ENCODE measurements around the gene KDM4B. TPM values are rescaled to one million over a fixed set of nuclear protein-coding genes. Genes with fewer than 3 reads are reported as not detected.
A peak's percentile ranks its signal among the peaks of the same experiment; 100 is the strongest.
"Not testable (repeated sequence)": the region's sequence is repeated elsewhere in the genome, so short reads cannot be mapped to it uniquely, and the experiment has no call there.

KDM4B gene
- total and polyA plus RNA-seq, 9 of the 15 experiments (the other 6 are each of a cell fraction or from before 2014, with no cell fraction given), result 0.21 to 29.9 (median 7.3) TPM

DNA sequence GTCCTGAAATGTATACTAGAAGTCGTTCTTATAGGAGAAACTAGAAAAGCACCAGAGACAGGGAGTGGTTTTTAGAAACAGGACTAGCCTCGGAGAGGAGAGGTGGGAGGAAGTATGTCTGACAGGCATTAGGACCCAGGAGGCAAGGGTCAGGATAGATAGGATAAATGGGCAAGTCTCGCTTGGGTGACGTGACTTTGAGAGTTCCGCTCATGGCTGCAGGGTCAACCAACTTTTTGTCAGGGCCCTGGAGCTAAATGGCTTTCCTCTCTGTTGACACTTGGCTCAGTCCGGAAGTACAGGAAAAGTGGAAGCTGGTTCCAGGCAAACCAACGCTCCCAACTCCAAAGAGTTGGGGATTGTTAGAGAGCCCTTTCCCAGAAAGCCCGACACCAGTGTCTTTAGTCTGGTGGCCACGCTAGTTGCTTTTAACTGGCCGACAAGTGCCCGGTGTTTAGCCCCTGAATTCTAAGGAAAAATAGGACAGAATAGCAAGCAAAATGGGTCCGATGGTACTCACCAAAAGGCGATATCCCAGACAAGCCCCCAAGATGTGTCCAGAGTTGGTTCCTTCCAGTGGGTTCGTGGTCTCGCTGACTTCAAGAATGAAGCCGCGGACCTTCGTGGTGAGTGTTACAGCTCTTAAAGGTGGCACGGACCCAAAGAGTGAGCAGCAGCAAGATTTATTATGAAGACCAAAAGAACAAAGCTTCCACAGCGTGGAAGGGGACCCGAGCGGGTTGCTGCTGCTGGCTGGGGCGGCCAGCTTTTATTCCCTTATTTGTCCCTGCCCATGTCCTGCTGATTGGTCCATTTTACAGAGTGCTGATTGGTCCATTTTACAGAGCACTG lies 196.2 kb downstream of the KDM4B start:
- in situ Hi-C loops (cut with MboI); H3K9me3 ChIP-seq (replicated peaks; ENCODE audit: control insufficient read depth, insufficient read depth, low read depth, low read length); H3K27me3 ChIP-seq (ENCODE audit: control insufficient read depth in 2 of 2, insufficient read depth in 2 of 2, low read length in 2 of 2); intact Hi-C loops (cut with micrococcal nuclease); H3K4me1 ChIP-seq (replicated peaks in 1 of 2; ENCODE audit: control insufficient read depth in 2 of 2, insufficient read depth in 2 of 2, low read length in 2 of 2); H3K36me3 ChIP-seq (ENCODE audit: control insufficient read depth, insufficient read depth, low read length); H3K9me1 ChIP-seq (ENCODE audit: control insufficient read depth, insufficient read depth, low read length); CTCF ChIA-PET (ENCODE audit: low intra/inter-chr PET ratio); H4K20me1 ChIP-seq (replicated peaks; ENCODE audit: control insufficient read depth, insufficient read depth, low read length): not testable (repeated sequence)
- FAIRE-seq (peak; percentile 75), ATAC-seq (peak; percentile 66), DNase-seq (ENCODE audit: extremely low read depth in 1 of 4, low spot score in 3 of 4) (peak in 1 of 4 experiments; percentile 76)
- POLR2A ChIA-PET, result interaction anchor here (0.6 to 1.7 kb wide), 14 partner anchors 9 to 458 kb away, joined by 3 to 8 read pairs (median 3); partner anchors contain the start of gene SAFB
- Histone ChIP-seq H2AFZ (ENCODE audit: low read depth, low read length) (peak overlapping the region; percentile 79), H3K79me2 (ENCODE audit: control insufficient read depth, insufficient read depth, low read length) (peaks cover 29% of the 10 kb centered on the region), H3K4me2 (ENCODE audit: insufficient read depth, low read length) (peak overlapping the region; percentile 80), H3K9ac (ENCODE audit: insufficient read depth in 1 of 2, low read depth in 2 of 2, low read length in 2 of 2) (peak overlapping the region; percentile 78 to 81; a peak in 3 of 4 replicates), H3K4me3 (peak overlapping the region; percentile 54), H3K27ac (ENCODE audit: extremely low read depth, low read depth, low read length) (peak overlapping the region; percentile 86)
- TSS peak; percentile 97 for BruUV-seq (replicated peaks)
- 23% methylated on average over 23 of the region's 23 CpGs for WGBS (ENCODE audit: insufficient coverage, low coverage, missing lambda C conversion rate)
- TF ChIP-seq MBD2 (IDR thresholded peaks at IDR 0.05; ENCODE audit: borderline replicate concordance, low read depth) (0 out of 2 replicates have a peak, but pooled peaks have one; percentile 38), ZNF316 (IDR thresholded peaks at IDR 0.05) (peak; percentile 82), NFIC (IDR thresholded peaks at IDR 0.05) (peak; percentile 30; the same call in 1 of the 2 replicates), THRAP3 (IDR thresholded peaks at IDR 0.05; ENCODE audit: borderline replicate concordance) (0 out of 2 replicates have a peak, but pooled peaks have one; percentile 16), POLR2H (tag; IDR thresholded peaks at IDR 0.05; ENCODE audit: low read depth) (peak; percentile 91), NRF1 (conservative IDR thresholded peaks at IDR 0.05 in 1 of 2, IDR thresholded peaks at IDR 0.05 in 1 of 2) (0 out of 4 replicates have a peak, but pooled peaks of 1 of the 2 experiments have one; percentile 25), CREM (IDR thresholded peaks at IDR 0.05; ENCODE audit: low read depth) (peak; percentile 82), C11orf30 (IDR thresholded peaks at IDR 0.05; ENCODE audit: low read depth) (peak; percentile 71; the same call in 1 of the 2 replicates), HNRNPLL (IDR thresholded peaks at IDR 0.05; ENCODE audit: low read depth, low read length, poor library complexity, severe bottlenecking) (peak; percentile 20), L3MBTL2 (IDR thresholded peaks at IDR 0.05) (0 out of 2 replicates have a peak, but pooled peaks have one; percentile 3), RBFOX2 (IDR thresholded peaks at IDR 0.05; ENCODE audit: low read depth, low read length) (peak; percentile 71), POLR2A (conservative IDR thresholded peaks at IDR 0.05) (peak; percentile 97), SUPT5H (IDR thresholded peaks at IDR 0.05) (peak; percentile 93), POLR2B (IDR thresholded peaks at IDR 0.05; ENCODE audit: low read depth, partially characterized antibody) (peak; percentile 89), ZNF589 (CRISPR knock-in tag; IDR thresholded peaks at IDR 0.05; ENCODE audit: low read depth) (peak; percentile 47; the same call in 1 of the 2 replicates), NFE2 (IDR thresholded peaks at IDR 0.05; ENCODE audit: low read depth) (0 out of 2 replicates have a peak, but pooled peaks have one; percentile 14), POLR2G (IDR thresholded peaks at IDR 0.05; ENCODE audit: low read depth, low read length) (peak; percentile 71), TBL1XR1 (IDR thresholded peaks at IDR 0.05; ENCODE audit: low read length in 2 of 2) (0 out of 4 replicates have a peak, but pooled peaks of 1 of the 2 experiments have one; percentile 8), TRIM24 (IDR thresholded peaks at IDR 0.05) (peak in 1 of 2 experiments; percentile 23; a peak in 1 of 4 replicates), ASH1L (IDR thresholded peaks at IDR 0.05; ENCODE audit: borderline replicate concordance, low read depth, partially characterized antibody) (peak; percentile 72)
- TF ChIP-seq, protein P1, sequence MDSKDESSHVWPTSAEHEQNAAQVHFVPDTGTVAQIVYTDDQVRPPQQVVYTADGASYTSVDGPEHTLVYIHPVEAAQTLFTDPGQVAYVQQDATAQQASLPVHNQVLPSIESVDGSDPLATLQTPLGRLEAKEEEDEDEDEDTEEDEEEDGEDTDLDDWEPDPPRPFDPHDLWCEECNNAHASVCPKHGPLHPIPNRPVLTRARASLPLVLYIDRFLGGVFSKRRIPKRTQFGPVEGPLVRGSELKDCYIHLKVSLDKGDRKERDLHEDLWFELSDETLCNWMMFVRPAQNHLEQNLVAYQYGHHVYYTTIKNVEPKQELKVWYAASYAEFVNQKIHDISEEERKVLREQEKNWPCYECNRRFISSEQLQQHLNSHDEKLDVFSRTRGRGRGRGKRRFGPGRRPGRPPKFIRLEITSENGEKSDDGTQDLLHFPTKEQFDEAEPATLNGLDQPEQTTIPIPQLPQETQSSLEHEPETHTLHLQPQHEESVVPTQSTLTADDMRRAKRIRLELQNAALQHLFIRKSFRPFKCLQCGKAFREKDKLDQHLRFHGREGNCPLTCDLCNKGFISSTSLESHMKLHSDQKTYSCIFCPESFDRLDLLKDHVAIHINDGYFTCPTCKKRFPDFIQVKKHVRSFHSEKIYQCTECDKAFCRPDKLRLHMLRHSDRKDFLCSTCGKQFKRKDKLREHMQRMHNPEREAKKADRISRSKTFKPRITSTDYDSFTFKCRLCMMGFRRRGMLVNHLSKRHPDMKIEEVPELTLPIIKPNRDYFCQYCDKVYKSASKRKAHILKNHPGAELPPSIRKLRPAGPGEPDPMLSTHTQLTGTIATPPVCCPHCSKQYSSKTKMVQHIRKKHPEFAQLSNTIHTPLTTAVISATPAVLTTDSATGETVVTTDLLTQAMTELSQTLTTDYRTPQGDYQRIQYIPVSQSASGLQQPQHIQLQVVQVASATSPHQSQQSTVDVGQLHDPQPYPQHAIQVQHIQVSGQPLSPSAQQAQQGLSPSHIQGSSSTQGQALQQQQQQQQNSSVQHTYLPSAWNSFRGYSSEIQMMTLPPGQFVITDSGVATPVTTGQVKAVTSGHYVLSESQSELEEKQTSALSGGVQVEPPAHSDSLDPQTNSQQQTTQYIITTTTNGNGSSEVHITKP (IDR thresholded peaks at IDR 0.05; ENCODE audit: partially characterized antibody), result peak; percentile 91
